IMR-90 (cell line): ENCODE results near the gene DNM1. TPM values are rescaled to one million over a fixed set of nuclear protein-coding genes. Genes with fewer than 3 reads are reported as not detected.

Experiments used
- ATAC-seq: fragments of 200-7000 bp; cut with Tn5 transposase; 2 replicates; pipeline ENCODE4 v1.9.1; 2020; ENCODE audit warnings: low read depth, mild to moderate bottlenecking, moderate library complexity
- BruUV-seq: library from RNA; stranded (reverse); fragments of 400-500 nt; replicated peaks from 2 replicates; lab custom pipeline; 2021; lab: Mats Ljungman, UMichigan
- CTCF ChIA-PET: fragments of 300-600 bp; formaldehyde crosslinking; extraction: SDS; loops from one replicate; lab custom pipeline; 2021; ENCODE audit warnings: antibody characterized with exemption; lab: Yijun Ruan, JAX
- POLR2A ChIA-PET: fragments of 300-600 bp; sonication (Branson Sonifier 250); formaldehyde crosslinking; loops from one replicate; lab custom pipeline; 2022; ENCODE audit warnings: antibody characterized with exemption; ENCODE audit not compliant: unreplicated experiment; lab: Charles Lee
- DNase-seq: peaks from one replicate; pipeline ENCODE4 v3.0.0; 2013
- H2AFZ ChIP-seq: replicated peaks from 2 replicates; pipeline ENCODE3; 2013; ENCODE audit warnings: low read length, mild to moderate bottlenecking; ENCODE audit not compliant: poor library complexity
- H2AK5ac ChIP-seq: 2 replicates; pipeline ENCODE4 v1.6.1; 2013; ENCODE audit warnings: low read depth, low read length, inconsistent platforms
- H2AK9ac ChIP-seq: replicated peaks from 2 replicates; pipeline ENCODE3; 2013; ENCODE audit warnings: mild to moderate bottlenecking, low read depth, low read length, moderate library complexity; ENCODE audit not compliant: poor library complexity
- H2BK120ac ChIP-seq: 2 replicates; pipeline ENCODE4 v1.6.1; 2013; ENCODE audit warnings: low read depth, low read length, inconsistent platforms
- H2BK15ac ChIP-seq: 3 replicates; pipeline ENCODE4 v1.6.1; 2013; ENCODE audit warnings: low read depth, low read length, inconsistent platforms
- H2BK20ac ChIP-seq: 2 replicates; pipeline ENCODE4 v1.6.1; 2013; ENCODE audit warnings: low read depth, mild to moderate bottlenecking, inconsistent platforms, low read length, moderate library complexity
- H2BK5ac ChIP-seq: 2 replicates; pipeline ENCODE4 v1.6.1; 2013; ENCODE audit warnings: mild to moderate bottlenecking, low read depth, low read length, inconsistent platforms; ENCODE audit not compliant: poor library complexity, severe bottlenecking
- H3K14ac ChIP-seq: replicated peaks from 2 replicates; pipeline ENCODE4 v1.6.1; 2013; ENCODE audit warnings: low read depth, low read length, inconsistent platforms
- H3K18ac ChIP-seq: 2 replicates; pipeline ENCODE4 v1.6.1; 2013; ENCODE audit warnings: low read depth, low read length, control low read depth
- H3K23ac ChIP-seq: 2 replicates; pipeline ENCODE4 v1.6.1; 2013; ENCODE audit warnings: low read depth, low read length, inconsistent platforms
- H3K27ac ChIP-seq: 2 replicates; pipeline ENCODE4 v1.5.1; 2013; ENCODE audit warnings: mild to moderate bottlenecking, control low read depth, low read length; ENCODE audit not compliant: insufficient read depth
- H3K27me3 ChIP-seq: 2 replicates; pipeline ENCODE4 v1.6.1; 2013; ENCODE audit warnings: low read length; ENCODE audit not compliant: control insufficient read depth, insufficient read depth
- H3K36me3 ChIP-seq: 2 replicates; pipeline ENCODE4 v1.6.1; 2013; ENCODE audit warnings: low read length, mixed read lengths; ENCODE audit not compliant: control insufficient read depth, insufficient read depth
- H3K4ac ChIP-seq: 2 replicates; pipeline ENCODE4 v1.6.1; 2013; ENCODE audit warnings: low read depth, low read length, inconsistent platforms
- H3K4me1 ChIP-seq: 2 replicates; pipeline ENCODE4 v1.6.1; 2013; ENCODE audit warnings: low read length, mixed read lengths; ENCODE audit not compliant: control insufficient read depth, insufficient read depth
- H3K4me2 ChIP-seq: 2 replicates; pipeline ENCODE4 v1.6.1; 2013; ENCODE audit warnings: low read depth, mild to moderate bottlenecking, control low read depth, low read length, moderate library complexity
- H3K4me3 ChIP-seq: 2 replicates; pipeline ENCODE4 v1.5.1; 2013; ENCODE audit warnings: low read depth, mild to moderate bottlenecking, control low read depth, low read length, moderate library complexity; ENCODE audit not compliant: insufficient read depth
- H3K56ac ChIP-seq: 2 replicates; pipeline ENCODE4 v1.6.1; 2013; ENCODE audit warnings: low read length, inconsistent platforms; ENCODE audit not compliant: insufficient read depth; ENCODE audit errors: extremely low read depth
- H3K79me1 ChIP-seq, 2 experiments: 2 replicates each; pipeline ENCODE4 v1.6.1; 2013; ENCODE audit warnings: low read length in 2 of 2, inconsistent platforms in 1 of 2, low read depth in 1 of 2
- H3K9ac ChIP-seq: 2 replicates; pipeline ENCODE4 v1.6.1; 2013; ENCODE audit warnings: low read depth, low read length, control low read depth
- H3K9me1 ChIP-seq: 2 replicates; pipeline ENCODE4 v1.6.1; 2013; ENCODE audit warnings: low read length, inconsistent platforms; ENCODE audit not compliant: insufficient read depth
- H3K9me3 ChIP-seq: 2 replicates; pipeline ENCODE4 v1.6.1; 2013; ENCODE audit warnings: low read length; ENCODE audit not compliant: control insufficient read depth, insufficient read depth
- H4K20me1 ChIP-seq: 2 replicates; pipeline ENCODE4 v1.6.1; 2013; ENCODE audit warnings: low read length, inconsistent platforms; ENCODE audit not compliant: insufficient read depth
- H4K5ac ChIP-seq: 2 replicates; pipeline ENCODE4 v1.6.1; 2013; ENCODE audit warnings: mild to moderate bottlenecking, low read depth, low read length, control low read depth
- H4K8ac ChIP-seq, 2 experiments: 2 replicates each; pipeline ENCODE4 v1.6.1; 2013; ENCODE audit warnings: low read depth in 2 of 2, low read length in 2 of 2, control low read depth in 1 of 2, inconsistent platforms in 1 of 2
- H4K91ac ChIP-seq: 2 replicates; pipeline ENCODE4 v1.6.1; 2013; ENCODE audit warnings: low read depth, low read length, inconsistent platforms; ENCODE audit not compliant: insufficient read depth
- CEBPB ChIP-seq: IDR thresholded peaks from 2 replicates; pipeline ENCODE4 v1.6.1; 2012; ENCODE audit warnings: low read depth, low read length, improper control_type of control experiment
- CHD1 ChIP-seq: IDR thresholded peaks from 2 replicates; pipeline ENCODE4 v1.6.1; 2012; ENCODE audit warnings: low read depth, low read length, improper control_type of control experiment
- CTCF ChIP-seq: conservative IDR thresholded peaks from 2 replicates; pipeline ENCODE4 v1.5.1; 2012; ENCODE audit warnings: mild to moderate bottlenecking, low read depth, low read length, improper control_type of control experiment
- ELK1 ChIP-seq: fragments of 150-350 bp; IDR thresholded peaks from 2 replicates; pipeline ENCODE4 v1.6.1; 2016; ENCODE audit warnings: low read depth, mild to moderate bottlenecking, low read length, moderate library complexity, borderline replicate concordance
- FOS ChIP-seq: fragments of 150-350 bp; IDR thresholded peaks from 2 replicates; pipeline ENCODE4 v1.6.1; 2016; ENCODE audit warnings: low read depth, low read length
- MAFK ChIP-seq: IDR thresholded peaks from 2 replicates; pipeline ENCODE4 v1.6.1; 2012; ENCODE audit warnings: low read depth, low read length, improper control_type of control experiment
- MAZ ChIP-seq: IDR thresholded peaks from 2 replicates; pipeline ENCODE4 v1.6.1; 2012; ENCODE audit warnings: low read depth, mild to moderate bottlenecking, low read length, improper control_type of control experiment, moderate library complexity, borderline replicate concordance
- MXI1 ChIP-seq: IDR thresholded peaks from 2 replicates; pipeline ENCODE4 v1.6.1; 2012; ENCODE audit warnings: low read depth, mild to moderate bottlenecking, low read length, moderate library complexity, borderline replicate concordance
- NFE2L2 ChIP-seq: fragments of 150-350 bp; IDR thresholded peaks from 2 replicates; pipeline ENCODE4 v1.6.1; 2016; ENCODE audit warnings: low read depth, mild to moderate bottlenecking, low read length
- RCOR1 ChIP-seq: IDR thresholded peaks from 2 replicates; pipeline ENCODE4 v1.6.1; 2012; ENCODE audit warnings: mild to moderate bottlenecking, low read length, improper control_type of control experiment; ENCODE audit not compliant: insufficient replicate concordance
- RFX5 ChIP-seq: IDR thresholded peaks from 2 replicates; pipeline ENCODE4 v1.8.0; 2012; ENCODE audit warnings: low read depth, mild to moderate bottlenecking, low read length, moderate library complexity
- SMC3 ChIP-seq: fragments of 150-350 bp; IDR thresholded peaks from 2 replicates; pipeline ENCODE4 v1.6.1; 2016; ENCODE audit warnings: low read depth, mild to moderate bottlenecking, antibody characterized with exemption, low read length, moderate library complexity
- USF2 ChIP-seq: fragments of 150-350 bp; IDR thresholded peaks from 2 replicates; pipeline ENCODE4 v1.6.1; 2017; ENCODE audit warnings: mild to moderate bottlenecking, antibody characterized with exemption, low read length, low read depth
- WGBS, 2 experiments: methylation state at CpG; one replicate each; pipeline versions ENCODE4 v1.1.5 to v1.1.7; 2013; ENCODE audit warnings: missing lambda C conversion rate in 2 of 2; ENCODE audit not compliant: insufficient read length in 1 of 2; ENCODE audit errors: extremely low coverage in 2 of 2; 5-methylcytosine and 5-hydroxymethylcytosine counted together
- dilution Hi-C: fragments of 300-500 bp; cut with HindIII; formaldehyde crosslinking; loops from one replicate; pipeline ENCODE4 v1.14.3; 2018; ENCODE audit warnings: low sequenced_read_pairs; ENCODE audit not compliant: unreplicated experiment
- in situ Hi-C: fragments of 300-500 bp; cut with MboI; formaldehyde crosslinking; loops from 3 replicates; pipeline ENCODE4 v1.14.3; 2019; ENCODE audit warnings: low sequenced_read_pairs, inconsistent platforms, mixed read lengths
- intact Hi-C: fragments of 100-400 bp; cut with micrococcal nuclease; formaldehyde crosslinking; loops from 2 replicates; pipeline ENCODE4 v1.10.0; 2022
- polyA plus RNA-seq, 3 experiments: library from polyadenylated mRNA; depleted of rRNA; stranded (reverse); fragments of >200 nt; gene quantifications; 2 replicates each; pipeline ENCODE4 v1.2.3, GENCODE V29; 2012; ENCODE audit warnings: low replicate concordance in 1 of 3
- total RNA-seq: library from RNA; depleted of rRNA; stranded (reverse); fragments of >200 nt; gene quantifications from 2 replicates; pipeline ENCODE4 v1.2.3, GENCODE V29; 2012

Gene DNM1
- total and polyA plus RNA-seq, 2 of the 4 experiments (the other 2 are of a cell fraction): 13.6 to 17.7 TPM

- no peak overlapping the region for H2BK120ac ChIP-seq
- no peak overlapping the region for H3K18ac ChIP-seq
- H4K8ac ChIP-seq: no peak overlapping the region
- TF ChIP-seq ELK1: no peak
- TF ChIP-seq MXI1: no peak
- TF ChIP-seq FOS: no peak
- no peak for TF ChIP-seq USF2
- TF ChIP-seq NFE2L2: no peak
- no peak for TF ChIP-seq MAFK
- no peak for TF ChIP-seq CEBPB
- TF ChIP-seq CTCF: no peak
- TF ChIP-seq SMC3: no peak
- TF ChIP-seq MAZ: no peak
- no peak for TF ChIP-seq RCOR1
- TF ChIP-seq CHD1: no peak
- TF ChIP-seq RFX5: no peak
- H3K4me1 ChIP-seq: peaks cover 5% of the 10 kb centered on the region
- in situ Hi-C loops: loop anchor here (10.0 kb wide), 1 partner anchor 256 kb away; the partner anchor contains the start of gene SPTAN1
- no peak for ATAC-seq
- no peak overlapping the region for H2AK9ac ChIP-seq
- H3K27me3 ChIP-seq: no peaks in the 10 kb centered on the region
- H3K79me1 ChIP-seq: peaks cover 0 to 5% of the 10 kb centered on the region in 2 experiments; a peak in 1 of 4 replicates
- H2BK20ac ChIP-seq: no peak overlapping the region
- WGBS, 2 experiments: 78% methylated on average over 2 of the region's 20 CpGs; no CpG with 5 or more reads in 1 of the 2 experiments
- no peak overlapping the region for H2AFZ ChIP-seq
- H4K20me1 ChIP-seq: no peaks in the 10 kb centered on the region
- dilution Hi-C loops: no loop called here
- ChIA-PET CTCF (interaction anchor here (0.7 kb wide), 1 partner anchor 26 kb away, joined by 4 read pairs; no protein-coding TSS in a partner anchor), POLR2A (no interaction called here)
- no peak overlapping the region for H3K4me3 ChIP-seq
- H3K9me3 ChIP-seq: no peaks in the 10 kb centered on the region
- BruUV-seq: no TSS peak
- DNase-seq: no peak
- intact Hi-C loops: no loop called here
- H3K9ac ChIP-seq: no peak overlapping the region
- no peak overlapping the region for H3K23ac ChIP-seq
- H3K4me2 ChIP-seq: no peak overlapping the region
- no peak overlapping the region for H2BK5ac ChIP-seq
- H3K27ac ChIP-seq: no peak overlapping the region
- no peak overlapping the region for H4K5ac ChIP-seq
- no peak overlapping the region for H2BK15ac ChIP-seq
- no peak overlapping the region for H3K14ac ChIP-seq
- no peak overlapping the region for H3K4ac ChIP-seq
- no peak overlapping the region for H3K56ac ChIP-seq
- H3K9me1 ChIP-seq: peaks cover 8% of the 10 kb centered on the region; the same call in 1 of the 2 replicates
- no peak overlapping the region for H2AK5ac ChIP-seq
- H3K36me3 ChIP-seq: peaks cover 2% of the 10 kb centered on the region; the same call in 1 of the 2 replicates
- no peak overlapping the region for H4K91ac ChIP-seq
These were observed 95.6 kb downstream of the DNM1 start for GRCh38 chr9:128298535-128299482.
